ENCODE measurements around the gene SLC2A2. TPM values are rescaled to one million over a fixed set of nuclear protein-coding genes. Genes with fewer than 3 reads are reported as not detected.

SLC2A2 gene
- polyA plus RNA-seq, 3 donors: 11.0 to 20.9 (median 18.9) TPM

- no peak for DNase-seq
Measured at GRCh38 chr3:171044384-171044783, 17.9 kb upstream of the SLC2A2 start.

GRCh38 chr3:171039674-171040073, 13.2 kb upstream of the SLC2A2 start:
- no peak for DNase-seq

- DNase-seq: no peak
Measured at GRCh38 chr3:171038342-171038741, 11.8 kb upstream of the SLC2A2 start.

GRCh38 chr3:171028779-171029232, 2.3 kb upstream of the SLC2A2 start:
- no peak for DNase-seq

GRCh38 chr3:171028025-171028778, 1.7 kb upstream of the SLC2A2 start:
- DNase-seq: peak; percentile 62

GRCh38 chr3:171023566-171023965, 3.0 kb downstream of the SLC2A2 start:
- DNase-seq: no peak

- DNase-seq: no peak
Measured at GRCh38 chr3:171021377-171021776, 5.1 kb downstream of the SLC2A2 start.

GRCh38 chr3:171018156-171018935, 8.2 kb downstream of the SLC2A2 start:
- no peak for DNase-seq

- DNase-seq: no peak
Measured at GRCh38 chr3:171013822-171014748, 12.4 kb downstream of the SLC2A2 start.

GRCh38 chr3:171011873-171012336, 14.6 kb downstream of the SLC2A2 start:
- no peak for DNase-seq

- no peak for DNase-seq
Measured at GRCh38 chr3:171011109-171011872, 15.2 kb downstream of the SLC2A2 start.

- DNase-seq: no peak
Measured at GRCh38 chr3:171007316-171007715, 19.2 kb downstream of the SLC2A2 start.

- DNase-seq: no peak
Measured at GRCh38 chr3:171005648-171006047, 20.9 kb downstream of the SLC2A2 start.

GRCh38 chr3:171001957-171002694, 24.4 kb downstream of the SLC2A2 start:
- DNase-seq: no peak

GRCh38 chr3:171001250-171001893, 25.1 kb downstream of the SLC2A2 start:
- DNase-seq: no peak

GRCh38 chr3:171000281-171000680, 26.2 kb downstream of the SLC2A2 start:
- no peak for DNase-seq

GRCh38 chr3:170999737-171000242, 26.7 kb downstream of the SLC2A2 start:
- DNase-seq: no peak

- no peak for DNase-seq
Measured at GRCh38 chr3:170997961-170998913, 28.3 kb downstream of the SLC2A2 start.
